NB4 (cell line): ENCODE measurements around the gene BTG2.
"Not testable (repeated sequence)": the region's sequence is repeated elsewhere in the genome, so short reads cannot be mapped to it uniquely, and the experiment has no call there.

Experiments used
- DNase-seq: peaks from one replicate; pipeline ENCODE4 v3.0.0; 2010; ENCODE audit warnings: low read depth
- H3K4me3 ChIP-seq: one replicate; pipeline ENCODE4 v1.5.1; 2011; ENCODE audit warnings: mild to moderate bottlenecking, low read depth, low read length, moderate library complexity
- MYC ChIP-seq: IDR thresholded peaks from 2 replicates; pipeline ENCODE4 v1.6.1; 2011; ENCODE audit warnings: low read depth, low read length
- POLR2A ChIP-seq: IDR thresholded peaks from 2 replicates; pipeline ENCODE4 v1.6.1; 2011; ENCODE audit warnings: mild to moderate bottlenecking; ENCODE audit not compliant: insufficient read length; ENCODE audit errors: extremely low read depth
- TF ChIP-seq, protein P1 (sequence below): IDR thresholded peaks from 2 replicates; pipeline ENCODE4 v1.6.1; 2011; ENCODE audit warnings: low read depth, low read length
- TF ChIP-seq, protein P2 (sequence below): IDR thresholded peaks from one replicate; pipeline ENCODE4 v1.5.1; 2012; ENCODE audit warnings: low read depth, low read length

Gene BTG2

GRCh38 chr1:203304919-203305808 is at the start of gene BTG2:
Gene BTG2 (plus strand): TSS chr1:203305519. CDS start chr1:203305607, 88 bp downstream.
- peak; percentile 81 for DNase-seq
- peak within 1 kb of the TSS; percentile 67 for H3K4me3 ChIP-seq
- TF ChIP-seq, protein P1, sequence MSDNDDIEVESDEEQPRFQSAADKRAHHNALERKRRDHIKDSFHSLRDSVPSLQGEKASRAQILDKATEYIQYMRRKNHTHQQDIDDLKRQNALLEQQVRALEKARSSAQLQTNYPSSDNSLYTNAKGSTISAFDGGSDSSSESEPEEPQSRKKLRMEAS: no peak
- TF ChIP-seq MYC (no peak), POLR2A (no peak)
- TF ChIP-seq, protein P2, sequence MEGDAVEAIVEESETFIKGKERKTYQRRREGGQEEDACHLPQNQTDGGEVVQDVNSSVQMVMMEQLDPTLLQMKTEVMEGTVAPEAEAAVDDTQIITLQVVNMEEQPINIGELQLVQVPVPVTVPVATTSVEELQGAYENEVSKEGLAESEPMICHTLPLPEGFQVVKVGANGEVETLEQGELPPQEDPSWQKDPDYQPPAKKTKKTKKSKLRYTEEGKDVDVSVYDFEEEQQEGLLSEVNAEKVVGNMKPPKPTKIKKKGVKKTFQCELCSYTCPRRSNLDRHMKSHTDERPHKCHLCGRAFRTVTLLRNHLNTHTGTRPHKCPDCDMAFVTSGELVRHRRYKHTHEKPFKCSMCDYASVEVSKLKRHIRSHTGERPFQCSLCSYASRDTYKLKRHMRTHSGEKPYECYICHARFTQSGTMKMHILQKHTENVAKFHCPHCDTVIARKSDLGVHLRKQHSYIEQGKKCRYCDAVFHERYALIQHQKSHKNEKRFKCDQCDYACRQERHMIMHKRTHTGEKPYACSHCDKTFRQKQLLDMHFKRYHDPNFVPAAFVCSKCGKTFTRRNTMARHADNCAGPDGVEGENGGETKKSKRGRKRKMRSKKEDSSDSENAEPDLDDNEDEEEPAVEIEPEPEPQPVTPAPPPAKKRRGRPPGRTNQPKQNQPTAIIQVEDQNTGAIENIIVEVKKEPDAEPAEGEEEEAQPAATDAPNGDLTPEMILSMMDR: no peak

DNA sequence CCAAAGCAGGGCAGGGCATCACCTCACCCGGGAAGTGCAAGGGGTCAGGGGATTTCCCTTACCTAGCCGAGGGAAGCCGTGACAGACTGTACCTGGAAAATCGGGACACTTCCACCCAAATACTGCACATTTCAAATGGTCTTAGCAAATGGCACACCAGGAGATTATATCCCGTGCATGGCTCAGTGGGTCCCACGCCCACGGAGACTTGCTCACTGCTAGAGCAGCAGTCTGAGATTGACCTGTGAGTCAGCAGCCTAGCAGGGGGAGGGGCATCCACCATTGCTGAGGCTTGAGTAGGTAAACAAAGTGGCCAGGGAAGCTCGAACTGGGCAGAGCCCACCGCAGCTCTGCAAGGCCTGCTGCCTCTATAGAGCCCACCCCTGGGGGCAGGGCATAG is 48.7 kb upstream of the BTG2 start:
- not testable (repeated sequence) for H3K4me3 ChIP-seq

DNA sequence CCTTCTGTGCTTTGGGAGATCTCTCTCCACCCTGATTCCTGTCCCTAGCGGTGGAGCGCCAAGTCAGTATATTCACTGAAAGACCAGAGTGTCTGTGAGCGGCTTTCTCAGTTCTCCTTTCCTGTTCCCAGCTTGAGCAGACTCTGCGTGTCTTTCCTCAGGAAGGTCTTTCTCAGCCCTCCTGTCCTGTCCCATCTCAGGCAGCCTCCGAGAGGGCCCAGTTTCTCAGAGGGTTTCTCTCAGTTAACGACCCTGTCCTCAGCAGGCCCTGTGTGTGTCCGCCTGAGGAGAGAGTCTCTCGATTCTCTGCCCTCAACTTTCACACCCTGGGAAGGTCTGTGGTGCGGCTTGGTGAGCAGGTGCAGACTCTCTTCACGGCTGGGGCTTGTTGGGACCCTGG is 41.8 kb upstream of the BTG2 start:
- no peak overlapping the region for H3K4me3 ChIP-seq
- DNase-seq: no peak
- TF ChIP-seq, protein P2: no peak
- TF ChIP-seq MYC (no peak), POLR2A (no peak)
- TF ChIP-seq, protein P1: no peak

More for the DNA sequence above, 48.7 kb upstream of the BTG2 start:
- DNase-seq: not testable (repeated sequence)

- TF ChIP-seq, protein P2: no peak
- TF ChIP-seq, protein P1: no peak
- TF ChIP-seq MYC (no peak), POLR2A (no peak)
- DNase-seq: no peak
- H3K4me3 ChIP-seq: no peak overlapping the region
Observed at GRCh38 chr1:203264052-203264501, 41.2 kb upstream of the BTG2 start.

GRCh38 chr1:203265541-203265940 is 39.8 kb upstream of the BTG2 start:
- TF ChIP-seq, protein P1: no peak
- no peak for TF ChIP-seq POLR2A
- TF ChIP-seq, protein P2: no peak
- TF ChIP-seq MYC: no peak
- no peak overlapping the region for H3K4me3 ChIP-seq
- DNase-seq: no peak

DNA sequence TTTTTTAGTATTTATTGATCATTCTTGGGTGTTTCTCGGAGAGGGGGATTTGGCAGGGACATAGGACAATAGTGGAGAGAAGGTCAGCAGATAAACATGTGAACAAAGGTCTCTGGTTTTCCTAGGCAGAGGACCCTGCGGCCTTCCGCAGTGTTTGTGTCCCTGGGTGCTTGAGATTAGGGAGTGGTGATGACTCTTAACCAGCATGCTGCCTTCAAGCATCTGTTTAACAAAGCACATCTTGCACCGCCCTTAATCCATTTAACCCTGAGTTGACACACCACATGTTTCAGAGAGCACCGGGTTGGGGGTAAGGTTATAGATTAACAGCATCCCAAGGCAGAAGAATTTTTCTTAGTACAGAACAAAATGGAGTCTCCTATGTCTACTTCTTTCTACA is 39.2 kb upstream of the BTG2 start:
- not testable (repeated sequence) for H3K4me3 ChIP-seq

GRCh38 chr1:203267347-203267846 is 37.9 kb upstream of the BTG2 start:
- TF ChIP-seq MYC: no peak
- TF ChIP-seq, protein P2: peak; percentile 93
- H3K4me3 ChIP-seq: peak overlapping the region; percentile 60
- DNase-seq: peak; percentile 89

More for the DNA sequence above, 39.2 kb upstream of the BTG2 start:
- DNase-seq: not testable (repeated sequence)
